Stimulated activated CD4-positive, alpha-beta T cell treated with anti-CD3 and anti-CD28 coated beads, TNF-alpha, amount 100 ng/mL, for 24 hours (primary cell): ENCODE measurements around the gene HPF1.
"Not testable (repeated sequence)": the region's sequence is repeated elsewhere in the genome, so short reads cannot be mapped to it uniquely, and the experiment has no call there.

Experiments
- DNase-seq, 3 experiments: peaks; one replicate each; pipeline ENCODE4 v3.0.0-alpha.2; 2020; ENCODE audit warnings: low read depth in 3 of 3

Gene HPF1

GRCh38 chr4:169757575-169758184, at the start of gene HPF1:
Gene HPF1, minus strand, starts transcription at chr4:169757944. Its CDS starts 67 bp downstream, at chr4:169757877.
- peak; percentile 89 to 96 (median 95) for DNase-seq

DNA sequence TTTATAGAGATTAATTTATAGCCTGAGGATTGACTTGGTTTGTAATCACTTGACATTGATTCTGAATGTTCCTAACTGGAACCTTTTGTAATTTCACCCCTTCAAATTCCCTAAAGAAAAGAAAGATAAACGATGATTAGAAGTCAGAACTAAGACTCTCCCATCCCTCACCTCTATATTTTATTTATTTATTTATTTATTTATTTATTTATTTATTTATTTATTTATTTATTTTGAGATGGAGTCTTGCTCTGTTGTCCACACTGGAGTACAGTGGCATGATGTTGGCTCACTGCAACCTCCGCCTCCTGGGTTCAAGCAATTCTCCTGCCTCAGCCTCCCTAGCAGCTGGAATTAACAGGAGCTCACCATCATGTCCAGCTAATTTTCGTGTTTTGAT, 49.0 kb upstream of the HPF1 start:
- not testable (repeated sequence) for DNase-seq

DNA sequence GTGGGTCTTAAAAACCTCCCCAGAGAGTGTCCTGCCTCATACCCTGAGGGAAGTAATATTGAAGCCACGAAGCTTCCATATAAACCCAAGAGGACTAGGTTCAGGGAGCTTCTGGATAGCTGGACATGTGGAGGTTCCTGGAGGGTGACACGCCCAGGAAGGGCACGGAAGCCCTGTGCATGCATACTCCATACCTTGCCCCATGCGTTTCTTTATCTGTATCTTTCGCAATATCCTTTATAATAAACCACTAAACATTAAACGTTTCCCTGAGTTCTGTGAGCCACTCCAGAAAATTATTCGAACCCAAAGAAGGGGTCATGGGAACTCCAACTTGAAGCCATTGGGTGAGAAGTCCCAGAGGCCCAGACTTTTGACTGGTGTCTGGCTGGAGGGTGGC, 45.7 kb upstream of the HPF1 start:
- DNase-seq = no peak

DNA sequence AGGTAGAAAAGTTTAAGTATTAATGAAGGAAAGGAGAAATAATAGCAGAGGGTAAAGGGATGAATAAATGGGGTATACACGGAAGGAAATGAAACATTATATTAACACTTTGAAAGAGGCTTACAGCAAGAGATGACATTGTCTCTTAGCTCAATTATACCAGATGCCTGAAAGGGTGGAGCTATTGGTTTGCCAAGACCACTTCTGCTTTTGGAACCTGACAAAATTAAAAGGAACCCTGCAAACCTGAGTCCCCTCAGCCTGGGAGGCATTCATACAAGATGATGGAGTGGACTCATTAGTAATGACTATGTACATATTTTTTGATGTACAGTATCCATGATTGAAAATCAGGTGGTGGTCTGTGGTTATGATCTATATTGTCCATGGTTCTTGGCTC, 45.1 kb upstream of the HPF1 start:
- no peak for DNase-seq

DNA sequence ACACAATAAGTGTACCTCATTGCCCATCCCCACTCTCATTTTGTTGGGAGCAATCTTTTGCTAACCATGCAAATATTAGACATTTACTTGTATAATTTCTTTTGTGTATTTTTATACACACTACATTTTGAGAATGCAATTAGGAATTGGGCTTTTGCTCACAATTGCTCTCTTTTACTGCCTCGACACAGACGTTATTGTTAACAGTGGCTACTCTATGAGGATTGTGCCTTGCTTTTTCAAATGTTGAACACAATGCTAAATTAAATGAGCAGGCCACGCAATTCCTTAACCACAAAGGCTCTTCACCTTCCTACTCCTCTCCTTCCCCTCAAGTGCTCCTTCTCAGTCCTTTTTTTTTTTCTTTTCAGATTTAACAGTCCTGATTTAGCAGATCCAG, 42.8 kb upstream of the HPF1 start:
- no peak for DNase-seq

GRCh38 chr4:169799260-169799659, 41.5 kb upstream of the HPF1 start:
- no peak for DNase-seq

DNA sequence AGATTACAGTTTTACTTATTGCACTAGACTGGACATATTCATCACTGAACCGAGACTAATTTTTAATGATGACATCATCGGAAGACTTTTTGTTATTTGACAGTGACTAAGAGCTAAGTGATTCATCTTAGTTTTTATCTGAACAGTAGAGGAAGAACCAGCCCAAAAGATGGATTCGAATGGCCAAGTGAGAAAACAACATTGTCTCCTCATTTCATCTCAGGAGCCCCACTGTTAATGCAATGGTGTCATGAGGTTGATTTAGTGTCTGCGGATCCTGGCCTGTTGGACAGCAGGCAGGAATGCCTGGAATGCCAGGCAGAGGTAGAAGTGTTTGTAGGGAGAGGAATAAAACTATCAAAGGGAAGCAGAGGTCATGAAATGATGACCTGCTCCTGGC, 37.8 kb upstream of the HPF1 start:
- no peak for DNase-seq

- DNase-seq = peak in 1 of 3 experiments; percentile 10
Measured at GRCh38 chr4:169791527-169792156, 33.9 kb upstream of the HPF1 start.

DNA sequence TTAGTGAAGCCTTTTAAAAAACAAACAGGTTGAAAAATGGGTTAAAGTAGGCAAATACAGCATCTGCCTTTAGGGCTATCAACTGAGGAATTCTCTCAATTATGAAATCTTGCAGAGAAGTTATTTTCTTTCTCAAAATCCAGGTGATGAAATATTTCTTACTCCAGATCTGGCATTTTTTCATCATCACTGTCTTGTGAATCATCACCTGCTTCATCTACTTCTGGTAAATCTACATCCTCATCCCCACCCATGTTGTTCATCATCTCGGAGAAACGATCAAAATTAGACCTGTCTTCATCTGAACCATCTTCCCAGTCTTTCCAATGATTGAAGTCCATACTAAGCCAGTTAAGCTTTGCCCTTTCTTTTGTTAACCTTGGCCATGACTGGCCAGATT, 33.3 kb upstream of the HPF1 start:
- DNase-seq = no peak

DNA sequence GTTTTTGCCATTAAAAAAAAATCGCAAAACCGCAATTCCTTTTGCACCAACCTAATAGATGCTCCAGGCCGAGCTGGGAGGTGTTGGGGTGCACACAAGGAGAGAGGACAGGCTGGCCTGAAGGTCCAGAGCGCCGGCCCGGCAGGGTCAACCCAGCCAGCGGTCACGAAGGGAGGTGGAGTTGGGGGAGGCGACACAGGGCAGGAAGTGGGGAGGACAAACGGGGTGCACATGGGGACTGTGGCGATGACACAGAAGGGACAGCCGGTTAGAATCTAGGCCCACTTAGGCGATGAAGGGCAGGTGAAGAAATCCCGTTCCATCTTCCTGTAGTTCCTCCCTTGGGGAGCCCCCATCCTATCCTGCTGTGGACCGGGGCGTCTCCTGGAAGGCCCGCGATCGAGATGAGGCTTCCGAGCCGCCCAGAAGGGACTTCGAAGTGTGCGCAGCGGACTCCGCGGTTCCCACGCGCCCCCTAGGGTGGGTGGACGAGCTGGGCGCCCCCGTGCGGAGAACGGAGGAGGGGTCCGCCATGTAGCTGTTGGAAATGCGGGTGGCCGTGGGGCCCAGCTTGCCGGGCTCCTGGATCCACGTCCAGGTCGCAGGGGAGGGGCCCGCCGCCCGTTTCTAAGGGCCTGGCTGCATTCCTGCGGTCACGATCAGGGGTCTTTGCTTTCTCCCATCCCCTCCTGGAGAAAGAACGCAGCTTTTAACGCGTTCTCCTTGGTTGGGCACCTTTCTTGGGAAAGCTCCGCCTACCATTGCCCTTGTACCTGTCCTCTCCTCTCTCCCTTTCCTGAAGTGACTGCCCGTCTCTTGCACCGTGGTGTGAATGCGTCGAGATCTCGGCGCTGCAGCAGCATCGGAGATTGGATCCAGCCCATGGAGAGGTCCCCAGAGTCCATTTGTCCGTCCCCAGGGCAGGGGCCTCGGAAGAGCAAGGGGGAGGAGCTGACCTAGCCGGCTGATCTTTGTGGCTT, 17.0 kb upstream of the HPF1 start:
- peak in 1 of 3 experiments; percentile 5 for DNase-seq

- DNase-seq = no peak
Measured at GRCh38 chr4:169773889-169774288, 16.1 kb upstream of the HPF1 start.

- not testable (repeated sequence) for DNase-seq
Measured at GRCh38 chr4:169771556-169772080, 13.9 kb upstream of the HPF1 start.

GRCh38 chr4:169770416-169770815, 12.7 kb upstream of the HPF1 start:
- no peak for DNase-seq

DNA sequence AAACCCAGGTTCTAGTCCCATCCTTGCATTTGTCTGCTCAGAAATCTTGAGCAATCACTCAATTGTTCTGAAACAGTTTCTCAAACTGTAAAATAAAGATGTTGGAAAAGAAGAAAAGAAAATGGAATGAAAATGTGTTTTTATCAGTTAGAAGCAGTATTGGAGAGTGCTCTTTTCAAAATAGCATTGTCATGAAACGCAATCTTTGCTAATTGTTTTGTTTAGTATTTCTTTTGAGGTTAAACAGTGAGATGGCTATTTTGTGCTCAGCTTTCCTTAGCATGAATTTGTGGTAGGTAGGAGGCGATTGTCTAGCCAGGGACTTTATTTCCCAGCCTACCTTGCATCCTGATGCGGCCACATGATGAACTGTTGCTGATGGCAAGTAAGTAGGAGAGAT, 10.6 kb upstream of the HPF1 start:
- no peak for DNase-seq

- DNase-seq = no peak
Measured at GRCh38 chr4:169766741-169767140, 9.0 kb upstream of the HPF1 start.

GRCh38 chr4:169765835-169766234, 8.1 kb upstream of the HPF1 start:
- no peak for DNase-seq

DNA sequence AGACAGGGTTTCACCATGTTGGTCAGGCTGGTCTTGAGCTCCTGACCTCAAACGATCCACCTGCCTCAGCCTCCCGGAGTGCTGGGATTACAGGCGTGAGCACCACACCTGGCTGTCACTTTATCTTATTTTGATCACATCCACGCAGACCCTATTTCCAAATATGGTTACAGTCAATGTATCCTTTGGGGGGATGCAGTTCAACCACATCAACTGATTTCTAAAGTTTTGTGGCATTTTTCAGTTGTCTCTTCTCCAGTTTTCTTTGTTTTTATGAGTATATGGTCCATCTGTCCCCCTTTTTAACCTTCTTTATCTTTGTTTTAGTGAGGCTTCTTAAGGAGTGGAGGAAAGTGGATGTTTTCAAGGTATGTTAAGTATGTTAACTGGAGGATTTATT, 4.1 kb upstream of the HPF1 start:
- DNase-seq = no peak

GRCh38 chr4:169758401-169758962, 738 bp upstream of the HPF1 start:
- no peak for DNase-seq

- no peak for DNase-seq
Measured at GRCh38 chr4:169756971-169757574, 671 bp downstream of the HPF1 start.

DNA sequence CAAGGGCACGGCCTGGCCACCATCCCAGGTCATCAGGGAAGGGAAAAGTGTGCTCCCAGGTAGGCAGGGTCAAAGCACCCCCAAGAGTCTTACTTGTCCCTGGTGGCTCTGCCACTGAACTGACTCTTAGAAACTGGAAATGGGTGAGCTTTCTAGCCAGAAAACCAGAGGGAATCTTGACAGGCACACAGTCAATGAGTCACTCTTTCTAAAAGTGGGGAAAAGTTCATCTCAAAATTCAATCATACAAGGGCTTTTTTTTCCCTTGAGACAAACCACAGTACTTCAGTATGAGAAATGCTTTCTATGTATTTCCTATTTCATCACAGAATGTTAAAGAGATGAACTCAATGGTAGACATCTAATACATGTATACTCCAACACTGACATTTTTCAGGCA, 12.5 kb downstream of the HPF1 start:
- no peak for DNase-seq

GRCh38 chr4:169744601-169745000, 13.1 kb downstream of the HPF1 start:
- DNase-seq = no peak

GRCh38 chr4:169741569-169741968, 16.2 kb downstream of the HPF1 start:
- no peak for DNase-seq
